ENCODE data around the gene KIF5A.

The KIF5A gene

GRCh38 chr12:57526477-57527126, 23.2 kb upstream of the KIF5A start:
- Histone ChIP-seq H3K27ac (no peak overlapping the region), H3K27me3 (replicated peaks) (no peaks in the 10 kb centered on the region), H3K4me3 (ENCODE audit: low read depth, low read length) (no peak overlapping the region), H3K36me3 (replicated peaks) (peaks cover 52% of the 10 kb centered on the region)
- TF ChIP-seq CTCF (IDR thresholded peaks at IDR 0.05; ENCODE audit: low read depth, low read length, missing control alignments) = no peak
- DNase-seq = no peak
- in situ Hi-C loops (cut with HindIII; ENCODE audit: low pct_ligation_motif_present, low sequenced_read_pairs) = no loop called here

GRCh38 chr12:57527184-57527583, 22.7 kb upstream of the KIF5A start:
- H3K27ac ChIP-seq = no peak overlapping the region

GRCh38 chr12:57528176-57528575, 21.7 kb upstream of the KIF5A start:
- Histone ChIP-seq H3K27me3 (replicated peaks) (no peaks in the 10 kb centered on the region), H3K27ac (no peak overlapping the region), H3K4me3 (ENCODE audit: low read depth, low read length) (no peak overlapping the region), H3K36me3 (replicated peaks) (peaks cover 67% of the 10 kb centered on the region)
- TF ChIP-seq CTCF (IDR thresholded peaks at IDR 0.05; ENCODE audit: low read depth, low read length, missing control alignments) = no peak
- in situ Hi-C loops (cut with HindIII; ENCODE audit: low pct_ligation_motif_present, low sequenced_read_pairs) = no loop called here
- DNase-seq = no peak

More at GRCh38 chr12:57527184-57527583, 22.7 kb upstream of the KIF5A start:
- in situ Hi-C loops (cut with HindIII; ENCODE audit: low pct_ligation_motif_present, low sequenced_read_pairs) = no loop called here
- no peak for DNase-seq
- Histone ChIP-seq H3K27me3 (replicated peaks) (no peaks in the 10 kb centered on the region), H3K36me3 (replicated peaks) (peaks cover 58% of the 10 kb centered on the region), H3K4me3 (ENCODE audit: low read depth, low read length) (no peak overlapping the region)
- no peak for TF ChIP-seq CTCF (IDR thresholded peaks at IDR 0.05; ENCODE audit: low read depth, low read length, missing control alignments)

- H3K27me3 ChIP-seq (replicated peaks) = no peaks in the 10 kb centered on the region
- TF ChIP-seq CTCF (IDR thresholded peaks at IDR 0.05; ENCODE audit: low read depth, low read length, missing control alignments) = no peak
- peaks cover 73% of the 10 kb centered on the region for H3K36me3 ChIP-seq (replicated peaks)
- in situ Hi-C loops (cut with HindIII; ENCODE audit: low pct_ligation_motif_present, low sequenced_read_pairs) = no loop called here
- no peak for DNase-seq
- no peak overlapping the region for H3K27ac ChIP-seq
- no peak overlapping the region for H3K4me3 ChIP-seq (ENCODE audit: low read depth, low read length)
Measured at GRCh38 chr12:57528831-57529555, 20.9 kb upstream of the KIF5A start.

- in situ Hi-C loops (cut with HindIII; ENCODE audit: low pct_ligation_motif_present, low sequenced_read_pairs) = no loop called here
- DNase-seq = no peak
- no peaks in the 10 kb centered on the region for H3K27me3 ChIP-seq (replicated peaks)
- no peak for TF ChIP-seq CTCF (IDR thresholded peaks at IDR 0.05; ENCODE audit: low read depth, low read length, missing control alignments)
- no peak overlapping the region for H3K4me3 ChIP-seq (ENCODE audit: low read depth, low read length)
- no peak overlapping the region for H3K27ac ChIP-seq
- peaks cover 77% of the 10 kb centered on the region for H3K36me3 ChIP-seq (replicated peaks)
Measured at GRCh38 chr12:57529831-57530230, 20.0 kb upstream of the KIF5A start.
